SH-SY5Y (cell line): ENCODE results near the gene PLB1.

Experiments used
- GATA2 ChIP-seq: IDR thresholded peaks from 2 replicates; pipeline ENCODE4 v1.6.1; 2011; ENCODE audit warnings: mild to moderate bottlenecking, low read depth, low read length
- GATA3 ChIP-seq: IDR thresholded peaks from 2 replicates; pipeline ENCODE4 v1.6.1; 2011; ENCODE audit warnings: low read depth, mild to moderate bottlenecking, low read length, moderate library complexity

- no peak for TF ChIP-seq GATA3
- no peak for TF ChIP-seq GATA2
These were observed 140.6 kb downstream of the PLB1 start for GRCh38 chr2:28636491-28636890.
